Liver (tissue), 9 donors: ENCODE results near the gene DIS3L2. TPM values are rescaled to one million over a fixed set of nuclear protein-coding genes. Genes with fewer than 3 reads are reported as not detected.
"Not testable (repeated sequence)": the region's sequence is repeated elsewhere in the genome, so short reads cannot be mapped to it uniquely, and the experiment has no call there.

ENCODE experiments used
- DNase-seq: peaks from one replicate; pipeline ENCODE4 v3.0.0-alpha.2; 2017; ENCODE audit warnings: low spot score
- H3K27ac ChIP-seq, 2 donors: one replicate each; pipeline ENCODE4 v1.7.0; 2013; ENCODE audit warnings: inconsistent platforms in 2 of 2, low read length in 2 of 2, control low read depth in 1 of 2, low read depth in 1 of 2, mild to moderate bottlenecking in 1 of 2
- H3K27me3 ChIP-seq, 4 donors: one replicate each; pipeline versions ENCODE4 v1.6.1 to v1.7.0; 2013; ENCODE audit warnings: low read length in 3 of 4, inconsistent platforms in 1 of 4, mild to moderate bottlenecking in 1 of 4, moderate library complexity in 1 of 4; ENCODE audit not compliant: control insufficient read depth in 4 of 4, insufficient read depth in 4 of 4
- H3K36me3 ChIP-seq, 4 donors: one replicate each; pipeline versions ENCODE4 v1.6.1 to v1.7.0; 2013; ENCODE audit warnings: low read length in 3 of 4, mild to moderate bottlenecking in 3 of 4, low read depth in 1 of 4, moderate library complexity in 1 of 4; ENCODE audit not compliant: control insufficient read depth in 4 of 4, insufficient read depth in 3 of 4
- H3K4me1 ChIP-seq, 4 donors: one replicate each; pipeline versions ENCODE4 v1.6.1 to v1.7.0; 2013; ENCODE audit warnings: low read length in 3 of 4, mild to moderate bottlenecking in 3 of 4, moderate library complexity in 1 of 4; ENCODE audit not compliant: control insufficient read depth in 4 of 4, insufficient read depth in 4 of 4
- H3K4me3 ChIP-seq, 3 donors: one replicate each; pipeline versions ENCODE4 v1.6.1 to v1.7.0; 2013; ENCODE audit warnings: low read length in 3 of 3, control low read depth in 1 of 3, low read depth in 1 of 3, mild to moderate bottlenecking in 1 of 3
- H3K9ac ChIP-seq, 2 donors: one replicate each; pipeline ENCODE4 v1.7.0; 2013; ENCODE audit warnings: low read length in 2 of 2, mild to moderate bottlenecking in 2 of 2, moderate library complexity in 2 of 2, control low read depth in 1 of 2, low read depth in 1 of 2
- H3K9me3 ChIP-seq, 4 donors: one replicate each; pipeline versions ENCODE4 v1.6.1 to v1.7.0; 2013; ENCODE audit warnings: low read length in 3 of 4; ENCODE audit not compliant: control insufficient read depth in 4 of 4
- GABPA ChIP-seq, 2 donors: IDR thresholded peaks in 1 of 2; conservative IDR thresholded peaks in 1 of 2; 2 replicates each; pipeline ENCODE4 v1.6.1; 2016; ENCODE audit warnings: antibody characterized with exemption in 2 of 2, mild to moderate bottlenecking in 1 of 2, moderate library complexity in 1 of 2
- HNF4A ChIP-seq, 2 donors: conservative IDR thresholded peaks; 2 replicates each; pipeline ENCODE4 v1.6.1; 2016; ENCODE audit warnings: antibody characterized with exemption in 2 of 2, mild to moderate bottlenecking in 2 of 2
- HNF4G ChIP-seq: IDR thresholded peaks from 2 replicates; pipeline ENCODE4 v1.6.1; 2016; ENCODE audit warnings: antibody characterized with exemption
- JUND ChIP-seq, 2 donors: IDR thresholded peaks; 2 replicates each; pipeline ENCODE4 v1.6.1; 2016; ENCODE audit warnings: antibody characterized with exemption in 2 of 2
- RAD21 ChIP-seq, 2 donors: IDR thresholded peaks; 2 replicates each; pipeline ENCODE4 v1.6.1; 2016; ENCODE audit warnings: antibody characterized with exemption in 2 of 2, mild to moderate bottlenecking in 2 of 2
- RXRA ChIP-seq, 2 donors: IDR thresholded peaks; 2 replicates each; pipeline ENCODE4 v1.6.1; 2017 to 2018; ENCODE audit warnings: antibody characterized with exemption in 2 of 2, mild to moderate bottlenecking in 1 of 2
- SP1 ChIP-seq: IDR thresholded peaks from 2 replicates; pipeline ENCODE4 v1.6.1; 2018; ENCODE audit warnings: antibody characterized with exemption, mild to moderate bottlenecking
- TAF1 ChIP-seq: conservative IDR thresholded peaks from 2 replicates; pipeline ENCODE4 v1.6.1; 2016; ENCODE audit warnings: antibody characterized with exemption, mild to moderate bottlenecking
- YY1 ChIP-seq: IDR thresholded peaks from 2 replicates; pipeline ENCODE4 v1.6.1; 2016; ENCODE audit warnings: antibody characterized with exemption, mild to moderate bottlenecking
- WGBS: extraction: QIAGEN DNeasy Blood & Tissue Kit; methylation state at CpG from one replicate; pipeline ENCODE4 v1.1.7; 2013; 5-methylcytosine and 5-hydroxymethylcytosine counted together
- polyA plus RNA-seq, 2 donors: library from polyadenylated mRNA; stranded (reverse) in 1 of 2; unstranded in 1 of 2; fragments of 200-250 nt in 1 of 2; fragments of >200 nt in 1 of 2; fragmentation: Nextera tagmentation in 1 of 2; extraction: Ambion mirVana in 1 of 2; gene quantifications; one replicate each; pipeline versions ENCODE4 v1.2.1 to v1.2.3, GENCODE V29; 2013 to 2015
- total RNA-seq, 2 donors: library from RNA; depleted of rRNA; stranded (reverse); fragments of >200 nt; gene quantifications; one replicate each; pipeline ENCODE4 v1.2.3, GENCODE V29; 2014
- TF ChIP-seq, protein P1 (sequence below): fragments of 150-350 bp; IDR thresholded peaks from 2 replicates; pipeline ENCODE4 v1.5.1; 2017; ENCODE audit warnings: improper control_type of control experiment, low read depth, low read length; ENCODE audit not compliant: missing input control
- TF ChIP-seq, protein P2 (sequence below): IDR thresholded peaks from 2 replicates; pipeline ENCODE4 v1.6.1; 2016; ENCODE audit warnings: antibody characterized with exemption
- TF ChIP-seq, protein P3 (sequence below): IDR thresholded peaks from 2 replicates; pipeline ENCODE4 v1.6.1; 2016; ENCODE audit warnings: antibody characterized with exemption
- TF ChIP-seq, protein P4 (sequence below): IDR thresholded peaks from 2 replicates; pipeline ENCODE4 v1.6.1; 2016; ENCODE audit warnings: antibody characterized with exemption
- donor health status: healthy.
- donor health status: healthy.
- donor health status: healthy.
- donor health status: healthy.
- donor health status: healthy.

DIS3L2 gene
- total and polyA plus RNA-seq, 4 donors = 5.7 to 21.5 (median 8.8) TPM

DNA sequence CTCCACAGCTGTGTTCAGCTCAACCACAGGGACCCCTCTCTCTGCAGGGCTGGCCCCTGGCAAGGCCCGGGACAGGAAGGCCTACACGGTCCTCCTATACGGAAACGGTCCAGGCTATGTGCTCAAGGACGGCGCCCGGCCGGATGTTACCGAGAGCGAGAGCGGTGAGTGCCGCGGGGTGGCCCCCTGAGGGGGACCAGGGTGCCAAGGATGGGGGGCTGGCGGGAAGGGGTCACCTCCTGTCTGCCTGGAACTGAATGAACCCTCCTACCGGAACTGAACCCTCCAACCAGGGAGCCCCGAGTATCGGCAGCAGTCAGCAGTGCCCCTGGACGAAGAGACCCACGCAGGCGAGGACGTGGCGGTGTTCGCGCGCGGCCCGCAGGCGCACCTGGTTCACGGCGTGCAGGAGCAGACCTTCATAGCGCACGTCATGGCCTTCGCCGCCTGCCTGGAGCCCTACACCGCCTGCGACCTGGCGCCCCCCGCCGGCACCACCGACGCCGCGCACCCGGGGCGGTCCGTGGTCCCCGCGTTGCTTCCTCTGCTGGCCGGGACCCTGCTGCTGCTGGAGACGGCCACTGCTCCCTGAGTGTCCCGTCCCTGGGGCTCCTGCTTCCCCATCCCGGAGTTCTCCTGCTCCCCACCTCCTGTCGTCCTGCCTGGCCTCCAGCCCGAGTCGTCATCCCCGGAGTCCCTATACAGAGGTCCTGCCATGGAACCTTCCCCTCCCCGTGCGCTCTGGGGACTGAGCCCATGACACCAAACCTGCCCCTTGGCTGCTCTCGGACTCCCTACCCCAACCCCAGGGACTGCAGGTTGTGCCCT is 419.9 kb downstream of the DIS3L2 start:
- H3K36me3 ChIP-seq, H3K9me3 ChIP-seq, H3K4me1 ChIP-seq, DNase-seq, H3K4me3 ChIP-seq, H3K27me3 ChIP-seq, H3K9ac ChIP-seq, H3K27ac ChIP-seq: not testable (repeated sequence)
- WGBS = 24% methylated on average over 59 of the region's 59 CpGs

DNA sequence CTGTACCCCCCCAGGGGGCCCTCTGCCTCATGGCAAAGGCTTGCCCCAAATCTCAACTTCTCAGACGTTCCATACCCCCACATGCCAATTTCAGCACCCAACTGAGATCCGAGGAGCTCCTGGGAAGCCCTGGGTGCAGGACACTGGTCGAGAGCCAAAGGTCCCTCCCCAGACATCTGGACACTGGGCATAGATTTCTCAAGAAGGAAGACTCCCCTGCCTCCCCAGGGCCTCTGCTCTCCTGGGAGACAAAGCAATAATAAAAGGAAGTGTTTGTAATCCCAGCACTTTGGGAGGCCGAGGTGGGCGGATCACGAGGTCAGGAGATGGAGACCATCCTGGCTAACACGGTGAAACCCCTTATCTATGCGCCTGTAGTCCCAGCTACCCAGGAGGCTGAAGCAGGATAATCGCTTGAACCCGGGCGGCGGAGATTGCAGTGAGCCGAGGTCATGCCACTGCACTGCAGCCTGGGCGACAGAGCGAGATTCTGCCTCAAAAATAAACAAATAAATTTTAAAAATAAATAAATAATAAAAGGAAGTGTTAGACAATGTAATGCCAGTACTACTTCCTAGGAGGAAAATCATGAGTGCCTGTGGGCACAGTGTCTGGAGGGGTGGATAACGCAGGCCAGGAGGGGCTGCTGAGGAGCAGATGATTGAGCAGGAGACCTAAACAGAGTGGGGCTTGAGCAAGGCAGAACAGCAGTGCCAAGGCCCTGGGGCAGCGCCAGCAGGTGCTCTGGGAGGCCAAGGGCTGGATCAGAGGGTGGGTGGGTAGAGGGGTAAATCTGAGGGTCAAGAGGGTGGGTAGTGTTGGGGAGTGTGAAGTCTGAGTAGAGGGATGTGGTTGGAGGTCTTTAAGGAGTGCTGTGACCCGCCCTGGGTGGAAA is 421.1 kb downstream of the DIS3L2 start:
- H3K9ac ChIP-seq = no peak overlapping the region

DNA sequence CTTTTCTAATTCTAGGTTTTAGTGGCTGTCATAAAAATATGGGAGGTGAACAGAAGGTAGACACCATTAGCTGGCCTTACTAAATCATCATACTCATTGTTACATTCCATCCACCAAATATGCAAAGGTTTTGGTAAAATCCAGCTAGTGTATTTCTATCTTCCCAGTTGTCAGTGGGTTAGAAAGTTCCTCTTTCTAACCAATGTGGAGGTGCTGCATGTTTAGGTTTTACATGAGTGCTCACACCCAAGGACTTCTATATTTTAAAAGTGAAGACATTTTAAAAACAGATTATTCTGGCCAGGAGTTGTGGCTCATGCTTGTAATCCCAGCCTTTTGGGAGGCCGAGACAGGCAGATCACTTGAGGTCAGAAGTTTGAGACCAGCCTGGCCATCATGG is 423.0 kb downstream of the DIS3L2 start:
- no peak overlapping the region for H3K4me3 ChIP-seq
- DNase-seq = no peak
- no peak overlapping the region for H3K27ac ChIP-seq
- TF ChIP-seq TAF1 (no peak), RAD21 (IDR thresholded peaks at IDR 0.05) (no peak), HNF4G (no peak), HNF4A (conservative IDR thresholded peaks at IDR 0.05) (no peak), JUND (IDR thresholded peaks at IDR 0.05) (no peak), SP1 (no peak)
- TF ChIP-seq, protein P1, sequence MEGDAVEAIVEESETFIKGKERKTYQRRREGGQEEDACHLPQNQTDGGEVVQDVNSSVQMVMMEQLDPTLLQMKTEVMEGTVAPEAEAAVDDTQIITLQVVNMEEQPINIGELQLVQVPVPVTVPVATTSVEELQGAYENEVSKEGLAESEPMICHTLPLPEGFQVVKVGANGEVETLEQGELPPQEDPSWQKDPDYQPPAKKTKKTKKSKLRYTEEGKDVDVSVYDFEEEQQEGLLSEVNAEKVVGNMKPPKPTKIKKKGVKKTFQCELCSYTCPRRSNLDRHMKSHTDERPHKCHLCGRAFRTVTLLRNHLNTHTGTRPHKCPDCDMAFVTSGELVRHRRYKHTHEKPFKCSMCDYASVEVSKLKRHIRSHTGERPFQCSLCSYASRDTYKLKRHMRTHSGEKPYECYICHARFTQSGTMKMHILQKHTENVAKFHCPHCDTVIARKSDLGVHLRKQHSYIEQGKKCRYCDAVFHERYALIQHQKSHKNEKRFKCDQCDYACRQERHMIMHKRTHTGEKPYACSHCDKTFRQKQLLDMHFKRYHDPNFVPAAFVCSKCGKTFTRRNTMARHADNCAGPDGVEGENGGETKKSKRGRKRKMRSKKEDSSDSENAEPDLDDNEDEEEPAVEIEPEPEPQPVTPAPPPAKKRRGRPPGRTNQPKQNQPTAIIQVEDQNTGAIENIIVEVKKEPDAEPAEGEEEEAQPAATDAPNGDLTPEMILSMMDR = no peak
- TF ChIP-seq, protein P2, sequence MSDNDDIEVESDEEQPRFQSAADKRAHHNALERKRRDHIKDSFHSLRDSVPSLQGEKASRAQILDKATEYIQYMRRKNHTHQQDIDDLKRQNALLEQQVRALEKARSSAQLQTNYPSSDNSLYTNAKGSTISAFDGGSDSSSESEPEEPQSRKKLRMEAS = no peak
- TF ChIP-seq, protein P3, sequence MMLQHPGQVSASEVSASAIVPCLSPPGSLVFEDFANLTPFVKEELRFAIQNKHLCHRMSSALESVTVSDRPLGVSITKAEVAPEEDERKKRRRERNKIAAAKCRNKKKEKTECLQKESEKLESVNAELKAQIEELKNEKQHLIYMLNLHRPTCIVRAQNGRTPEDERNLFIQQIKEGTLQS = no peak
- TF ChIP-seq, protein P4, sequence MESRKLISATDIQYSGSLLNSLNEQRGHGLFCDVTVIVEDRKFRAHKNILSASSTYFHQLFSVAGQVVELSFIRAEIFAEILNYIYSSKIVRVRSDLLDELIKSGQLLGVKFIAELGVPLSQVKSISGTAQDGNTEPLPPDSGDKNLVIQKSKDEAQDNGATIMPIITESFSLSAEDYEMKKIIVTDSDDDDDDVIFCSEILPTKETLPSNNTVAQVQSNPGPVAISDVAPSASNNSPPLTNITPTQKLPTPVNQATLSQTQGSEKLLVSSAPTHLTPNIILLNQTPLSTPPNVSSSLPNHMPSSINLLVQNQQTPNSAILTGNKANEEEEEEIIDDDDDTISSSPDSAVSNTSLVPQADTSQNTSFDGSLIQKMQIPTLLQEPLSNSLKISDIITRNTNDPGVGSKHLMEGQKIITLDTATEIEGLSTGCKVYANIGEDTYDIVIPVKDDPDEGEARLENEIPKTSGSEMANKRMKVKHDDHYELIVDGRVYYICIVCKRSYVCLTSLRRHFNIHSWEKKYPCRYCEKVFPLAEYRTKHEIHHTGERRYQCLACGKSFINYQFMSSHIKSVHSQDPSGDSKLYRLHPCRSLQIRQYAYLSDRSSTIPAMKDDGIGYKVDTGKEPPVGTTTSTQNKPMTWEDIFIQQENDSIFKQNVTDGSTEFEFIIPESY = no peak
- peaks cover 0 to 19% (median 7%) of the 10 kb centered on the region in 4 donors for H3K27me3 ChIP-seq
- 82% methylated on average over 1 of the region's 1 CpG for WGBS
- H3K36me3 ChIP-seq = no peaks in the 10 kb centered on the region
- H3K9me3 ChIP-seq = no peaks in the 10 kb centered on the region
- peaks cover 0 to 21% (median 4%) of the 10 kb centered on the region in 4 donors for H3K4me1 ChIP-seq
- H3K9ac ChIP-seq = no peak overlapping the region

More for the DNA sequence above, 421.1 kb downstream of the DIS3L2 start:
- Histone ChIP-seq H3K4me1 (peaks cover 0 to 12% (median 1%) of the 10 kb centered on the region in 4 donors), H3K9me3 (no peaks in the 10 kb centered on the region), H3K27me3 (peaks cover 0 to 10% (median 3%) of the 10 kb centered on the region in 4 donors), H3K27ac (no peak overlapping the region), H3K4me3 (no peak overlapping the region), H3K36me3 (no peaks in the 10 kb centered on the region)
- TF ChIP-seq YY1 = no peak
- no peak for TF ChIP-seq GABPA (IDR thresholded peaks at IDR 0.05 in 1 of 2, conservative IDR thresholded peaks at IDR 0.05 in 1 of 2)
- TF ChIP-seq RXRA (IDR thresholded peaks at IDR 0.05) = no peak
- 43% methylated on average over 18 of the region's 18 CpGs for WGBS
- DNase-seq = no peak

DNA sequence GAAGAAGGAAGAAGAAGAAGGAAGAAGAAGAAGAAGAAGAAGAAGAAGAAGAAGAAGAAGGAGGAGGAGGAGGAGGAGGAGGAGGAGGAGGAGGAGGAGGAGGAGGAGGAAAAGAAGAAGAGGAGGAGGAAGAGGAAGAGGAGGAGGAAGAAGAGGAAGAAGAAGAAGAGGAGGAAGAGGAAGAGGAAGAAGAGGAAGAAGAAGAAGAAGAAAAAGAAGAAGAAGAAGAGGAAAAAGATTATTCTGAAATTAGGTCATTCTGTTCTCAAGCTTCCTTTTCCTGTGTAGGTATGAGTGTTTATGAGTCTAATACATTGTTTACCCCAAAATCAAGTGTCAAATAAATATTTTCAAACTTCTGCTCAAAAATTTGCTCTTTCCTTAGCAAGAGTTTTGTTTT is 423.5 kb downstream of the DIS3L2 start:
- H3K36me3 ChIP-seq, H3K4me3 ChIP-seq, H3K9ac ChIP-seq, H3K27ac ChIP-seq, H3K9me3 ChIP-seq, DNase-seq: not testable (repeated sequence)
- Histone ChIP-seq H3K27me3 (peaks cover 0 to 19% (median 8%) of the 10 kb centered on the region in 4 donors), H3K4me1 (peaks cover 0 to 21% (median 4%) of the 10 kb centered on the region in 4 donors)
